Fibroblast of skin of right biceps (primary cell): Measurements from ENCODE around the gene ASB8.
"Not testable (repeated sequence)": the region's sequence is repeated elsewhere in the genome, so short reads cannot be mapped to it uniquely, and the experiment has no call there.

Experiments used
- DNase-seq: peaks from one replicate; pipeline ENCODE4 v3.0.0-alpha.2; 2013

ASB8 gene

GRCh38 chr12:48131517-48131916, 25.8 kb downstream of the ASB8 start:
- DNase-seq, result no peak

- no peak for DNase-seq
Measured at GRCh38 chr12:48129376-48129775, 27.9 kb downstream of the ASB8 start.

GRCh38 chr12:48128800-48129199, 28.5 kb downstream of the ASB8 start:
- DNase-seq, result no peak

- no peak for DNase-seq
Measured at GRCh38 chr12:48126953-48127630, 30.2 kb downstream of the ASB8 start.

GRCh38 chr12:48125985-48126384, 31.3 kb downstream of the ASB8 start:
- no peak for DNase-seq

DNA sequence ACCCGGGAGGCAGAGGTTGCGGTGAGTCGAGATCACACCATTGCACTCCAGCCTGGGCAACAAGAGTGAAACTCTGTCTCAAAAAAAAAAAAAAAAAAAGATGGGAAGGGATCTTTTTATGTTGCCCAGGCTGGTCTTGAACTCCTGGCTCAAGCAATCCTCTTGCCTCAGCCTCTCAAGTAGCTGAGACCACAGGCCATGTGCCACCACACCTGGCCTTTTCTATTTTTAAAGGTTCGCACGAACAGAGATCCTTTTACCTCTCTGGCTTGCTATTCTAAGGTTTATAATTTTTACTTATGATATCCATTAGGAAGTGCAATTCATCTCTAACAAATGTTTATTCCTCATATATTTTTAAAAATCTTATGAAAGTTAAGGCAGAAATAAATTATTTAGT, 31.8 kb downstream of the ASB8 start:
- not testable (repeated sequence) for DNase-seq

- no peak for DNase-seq
Measured at GRCh38 chr12:48123169-48123568, 34.1 kb downstream of the ASB8 start.

DNA sequence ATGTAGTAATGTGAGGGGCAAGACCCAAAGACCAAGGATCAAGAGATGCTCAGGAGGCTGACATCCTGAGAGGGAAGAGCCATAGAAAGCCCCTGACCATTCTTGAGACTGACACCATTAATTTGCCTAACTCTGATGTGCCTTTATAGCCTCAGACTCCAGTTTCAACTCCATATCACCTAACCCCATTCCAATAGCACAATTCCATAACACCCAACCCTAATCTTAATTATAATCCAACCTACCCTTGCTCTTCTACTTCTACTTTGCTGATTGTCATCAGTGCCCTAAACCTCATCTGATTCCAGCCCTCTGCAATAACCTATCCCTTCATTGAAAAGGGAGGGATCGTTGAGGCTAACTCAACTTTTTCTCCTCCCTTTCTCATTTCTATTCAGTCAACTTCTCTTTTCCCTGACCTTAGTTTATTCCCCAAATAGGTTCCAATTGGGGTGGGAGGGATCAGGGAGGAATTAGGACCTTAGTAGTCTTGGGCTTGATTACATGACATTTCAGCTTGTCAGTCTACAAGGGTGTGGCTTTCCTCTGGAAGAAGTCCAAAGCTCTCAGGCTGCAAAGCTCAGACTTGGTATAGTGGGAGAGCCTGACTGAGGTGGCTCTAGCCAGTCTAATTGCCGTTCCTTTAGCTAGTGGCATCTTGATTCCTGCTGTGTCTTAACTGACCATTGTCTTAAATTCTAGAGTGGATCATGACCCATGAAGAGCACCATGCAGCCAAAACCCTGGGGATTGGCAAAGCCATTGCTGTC, 35.1 kb downstream of the ASB8 start:
- no peak for DNase-seq

DNA sequence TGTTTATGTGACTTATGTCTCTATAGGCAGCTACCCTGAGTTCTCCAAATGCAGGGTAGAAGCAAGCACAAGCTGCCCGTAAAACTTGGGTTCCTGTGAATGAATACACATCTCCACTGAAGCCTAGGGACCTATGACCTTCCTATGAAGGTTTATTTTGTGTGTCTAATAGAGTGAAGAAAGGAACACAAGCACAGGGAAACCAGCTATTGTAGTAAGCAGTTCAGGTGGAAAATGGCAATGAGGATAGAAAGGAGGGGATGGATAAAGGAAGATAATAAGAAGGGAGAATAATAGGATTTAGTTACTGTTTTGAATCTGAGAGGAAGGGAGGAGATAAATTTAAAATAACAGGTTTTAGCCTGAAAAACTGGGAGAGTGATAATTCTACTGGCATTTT, 35.8 kb downstream of the ASB8 start:
- DNase-seq, result no peak

GRCh38 chr12:48119834-48120195, 37.5 kb downstream of the ASB8 start:
- no peak for DNase-seq

DNA sequence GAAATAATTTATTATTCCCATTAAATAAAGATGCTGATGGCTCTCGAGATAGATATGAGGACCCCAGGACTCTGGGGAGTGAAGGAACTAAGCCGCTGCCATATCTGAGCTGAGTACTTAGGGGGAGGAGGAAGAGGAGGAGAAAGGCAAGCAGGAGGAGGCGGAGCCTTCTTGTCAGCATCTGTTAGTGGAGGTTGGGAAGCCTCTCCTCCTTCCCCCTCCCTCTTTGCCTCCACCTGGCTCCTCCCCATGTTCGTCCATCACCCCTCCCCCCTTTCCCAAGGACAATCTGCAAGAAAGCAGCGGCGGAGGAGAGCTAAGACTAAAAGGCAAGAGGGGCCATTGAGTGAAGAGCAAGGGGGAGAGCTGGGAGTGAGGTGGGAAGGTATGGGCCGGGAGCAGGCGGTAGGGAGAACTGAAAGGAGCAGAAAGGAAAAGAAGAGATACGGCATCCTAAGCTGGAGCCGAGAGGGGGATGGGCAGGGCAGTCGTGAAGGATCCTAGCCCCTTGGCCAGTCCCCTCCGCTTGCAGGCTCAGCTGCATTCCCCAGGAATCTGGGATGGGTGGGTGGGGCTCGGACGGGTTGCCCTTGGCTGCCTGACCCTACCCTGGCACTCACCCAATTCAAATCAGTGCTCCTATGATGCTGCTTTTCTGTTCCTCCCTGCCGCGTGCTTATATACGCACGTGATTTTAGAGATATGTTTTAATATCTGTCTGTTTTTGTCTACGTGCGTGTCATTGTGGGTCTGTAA, 38.1 kb downstream of the ASB8 start, which contains the start of gene PFKM:
Gene PFKM, plus strand, starts transcription at position 287 of the 756 bp plus-strand sequence. CDS start 3,411 bp downstream, outside the sequence.
- peak; percentile 90 for DNase-seq

- DNase-seq, result no peak
Measured at GRCh38 chr12:48118284-48118871, 38.9 kb downstream of the ASB8 start.

DNA sequence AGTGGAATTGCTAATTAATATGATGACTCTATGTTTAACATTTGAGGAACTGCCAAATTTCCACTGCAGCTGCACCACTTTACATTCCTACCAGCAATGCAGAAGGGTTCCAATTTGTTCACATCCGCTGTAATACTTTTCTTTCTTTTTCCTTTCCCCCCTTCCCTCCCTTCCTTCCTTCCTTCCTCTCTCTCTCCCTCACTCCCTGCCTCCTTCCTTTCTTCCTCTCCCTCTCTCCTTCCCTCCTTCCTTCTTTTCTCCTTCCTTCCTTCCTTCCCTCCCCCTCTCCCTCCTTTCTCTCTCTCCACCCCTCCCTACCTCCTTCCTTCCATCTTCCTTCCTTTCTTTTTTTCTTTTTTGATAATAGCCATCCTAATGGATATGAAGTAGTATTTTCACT, 41.4 kb downstream of the ASB8 start:
- no peak for DNase-seq

- not testable (repeated sequence) for DNase-seq
Measured at GRCh38 chr12:48111312-48111693, 46.0 kb downstream of the ASB8 start.

GRCh38 chr12:48110691-48111311, 46.5 kb downstream of the ASB8 start:
- DNase-seq, result no peak

- DNase-seq, result no peak
Measured at GRCh38 chr12:48109424-48109823, 47.9 kb downstream of the ASB8 start.

- no peak for DNase-seq
Measured at GRCh38 chr12:48106681-48107613, 50.4 kb downstream of the ASB8 start.

- peak; percentile 89 for DNase-seq
Measured at GRCh38 chr12:48105867-48106680, 51.2 kb downstream of the ASB8 start, which contains the start of gene SENP1. Gene SENP1 (minus strand): TSS chr12:48106079. CDS start chr12:48101472, 4,607 bp downstream.

DNA sequence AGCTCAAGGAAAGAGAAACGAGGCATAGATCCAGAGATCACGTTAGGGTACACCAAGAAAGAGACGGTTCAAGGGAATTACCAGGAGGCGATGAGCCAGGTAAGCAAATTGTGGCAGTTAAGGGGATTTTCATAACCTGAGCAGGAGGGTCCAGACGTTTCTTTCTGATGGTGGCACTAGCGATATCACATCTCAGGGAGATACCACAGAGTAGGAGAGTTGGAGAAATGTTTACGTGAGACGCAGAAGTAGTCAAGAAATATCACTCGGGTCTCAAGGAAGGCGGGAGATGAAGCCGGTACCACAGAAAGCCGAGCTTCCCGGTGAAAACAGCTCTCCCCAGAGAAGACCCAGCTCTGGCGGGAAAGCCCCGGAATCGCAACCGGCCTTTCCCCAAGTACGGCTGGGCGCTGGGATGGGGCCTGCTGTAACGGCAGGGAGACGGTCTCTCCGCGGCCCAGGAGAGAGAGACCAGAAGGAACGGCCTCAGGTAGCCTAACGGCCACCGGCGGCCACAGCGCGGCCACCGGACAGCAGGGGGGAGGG, 51.9 kb downstream of the ASB8 start:
- no peak for DNase-seq

DNA sequence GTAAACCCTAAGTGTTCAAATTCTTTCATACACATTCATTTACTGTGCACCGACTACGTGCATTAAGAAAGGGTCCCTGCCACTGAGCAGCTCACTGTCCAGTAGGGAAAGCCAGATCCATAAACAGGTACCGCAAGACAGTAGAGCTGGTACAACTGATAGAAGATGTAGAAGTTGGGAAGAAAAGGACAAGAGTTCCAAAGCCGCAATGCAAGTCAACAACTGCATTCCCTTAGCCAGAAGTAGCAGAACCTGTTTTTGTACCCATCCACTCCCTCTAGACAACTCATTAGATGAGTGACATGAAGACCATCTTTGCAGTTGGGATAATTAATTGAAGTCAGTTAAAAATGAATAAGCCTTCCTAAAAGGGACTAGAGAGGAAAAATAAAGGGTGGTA, 52.8 kb downstream of the ASB8 start:
- DNase-seq, result no peak
